Measurements from ENCODE around the gene GOLPH3.

Gene GOLPH3

GRCh38 chr5:32172186-32172911 lies 1.8 kb downstream of the GOLPH3 start:
- H3K4me3 ChIP-seq (ENCODE audit: low read depth, low read length) = peak overlapping the region; percentile 75

- no peak overlapping the region for H3K4me3 ChIP-seq (ENCODE audit: low read depth, low read length)
These were observed 3.6 kb downstream of the GOLPH3 start for GRCh38 chr5:32170303-32171151.

GRCh38 chr5:32168460-32169033 lies 5.6 kb downstream of the GOLPH3 start:
- H3K4me3 ChIP-seq (ENCODE audit: low read depth, low read length) = no peak overlapping the region

GRCh38 chr5:32165597-32165996 lies 8.5 kb downstream of the GOLPH3 start:
- no peak overlapping the region for H3K4me3 ChIP-seq (ENCODE audit: low read depth, low read length)

GRCh38 chr5:32163785-32164184 lies 10.3 kb downstream of the GOLPH3 start:
- no peak overlapping the region for H3K4me3 ChIP-seq (ENCODE audit: low read depth, low read length)

GRCh38 chr5:32163053-32163452 lies 11.1 kb downstream of the GOLPH3 start:
- no peak overlapping the region for H3K4me3 ChIP-seq (ENCODE audit: low read depth, low read length)

- no peak overlapping the region for H3K4me3 ChIP-seq (ENCODE audit: low read depth, low read length)
These were observed 13.9 kb downstream of the GOLPH3 start for GRCh38 chr5:32160228-32160627.

- H3K4me3 ChIP-seq (ENCODE audit: low read depth, low read length) = no peak overlapping the region
These were observed 14.6 kb downstream of the GOLPH3 start for GRCh38 chr5:32159328-32160072.

- H3K4me3 ChIP-seq (ENCODE audit: low read depth, low read length) = no peak overlapping the region
These were observed 15.5 kb downstream of the GOLPH3 start for GRCh38 chr5:32158679-32158975.

GRCh38 chr5:32157078-32157477 lies 17.0 kb downstream of the GOLPH3 start:
- H3K4me3 ChIP-seq (ENCODE audit: low read depth, low read length) = no peak overlapping the region

- no peak overlapping the region for H3K4me3 ChIP-seq (ENCODE audit: low read depth, low read length)
These were observed 17.5 kb downstream of the GOLPH3 start for GRCh38 chr5:32156635-32157034.

- no peak overlapping the region for H3K4me3 ChIP-seq (ENCODE audit: low read depth, low read length)
These were observed 18.9 kb downstream of the GOLPH3 start for GRCh38 chr5:32155211-32155610.

GRCh38 chr5:32153723-32154122 lies 20.4 kb downstream of the GOLPH3 start:
- no peak overlapping the region for H3K4me3 ChIP-seq (ENCODE audit: low read depth, low read length)

- no peak overlapping the region for H3K4me3 ChIP-seq (ENCODE audit: low read depth, low read length)
These were observed 22.9 kb downstream of the GOLPH3 start for GRCh38 chr5:32151198-32151597.

GRCh38 chr5:32150366-32150765 lies 23.8 kb downstream of the GOLPH3 start:
- H3K4me3 ChIP-seq (ENCODE audit: low read depth, low read length) = no peak overlapping the region

GRCh38 chr5:32147959-32148358 lies 26.2 kb downstream of the GOLPH3 start:
- H3K4me3 ChIP-seq (ENCODE audit: low read depth, low read length) = no peak overlapping the region

GRCh38 chr5:32147236-32147635 lies 26.9 kb downstream of the GOLPH3 start:
- H3K4me3 ChIP-seq (ENCODE audit: low read depth, low read length) = no peak overlapping the region

- H3K4me3 ChIP-seq (ENCODE audit: low read depth, low read length) = no peak overlapping the region
These were observed 28.7 kb downstream of the GOLPH3 start for GRCh38 chr5:32145378-32145777.

- no peak overlapping the region for H3K4me3 ChIP-seq (ENCODE audit: low read depth, low read length)
These were observed 29.5 kb downstream of the GOLPH3 start for GRCh38 chr5:32144378-32145207.

- H3K4me3 ChIP-seq (ENCODE audit: low read depth, low read length) = no peak overlapping the region
These were observed 30.3 kb downstream of the GOLPH3 start for GRCh38 chr5:32143617-32144377.
